Panc1 (cell line): ENCODE data around the gene RHEB. TPM values are rescaled to one million over a fixed set of nuclear protein-coding genes. Genes with fewer than 3 reads are reported as not detected.

Experiments used
- ATAC-seq: fragments of 200-7000 bp; cut with Tn5 transposase; 2 replicates; pipeline ENCODE4 v1.9.1; 2020; ENCODE audit warnings: mild to moderate bottlenecking, moderate library complexity
- BruUV-seq: library from RNA; stranded (reverse); fragments of 400-500 nt; replicated peaks from 2 replicates; lab custom pipeline; 2021; lab: Mats Ljungman, UMichigan
- CTCF ChIA-PET: fragments of 300-600 bp; sonication (Branson Sonifier 250); formaldehyde crosslinking; loops from one replicate; lab custom pipeline; 2022; ENCODE audit warnings: antibody characterized with exemption; lab: Charles Lee
- POLR2A ChIA-PET: fragments of 300-600 bp; sonication (Branson Sonifier 250); formaldehyde crosslinking; loops from one replicate; lab custom pipeline; 2022; ENCODE audit warnings: antibody characterized with exemption; lab: Charles Lee
- DNase-seq: peaks from one replicate; pipeline ENCODE4 v3.0.0-alpha.2; 2010; ENCODE audit warnings: low read depth, low spot score
- H3K27ac ChIP-seq: 2 replicates; pipeline ENCODE4 v1.5.1; 2011; ENCODE audit warnings: mild to moderate bottlenecking, low read length, inconsistent platforms
- H3K27me3 ChIP-seq: fragments of 200-500 bp; sonication (Bioruptor generic); 2 replicates; pipeline ENCODE4 v1.6.0; 2014; ENCODE audit warnings: low read length, inconsistent platforms; ENCODE audit not compliant: control insufficient read depth, insufficient read depth
- H3K36me3 ChIP-seq: fragments of 200-500 bp; sonication (Bioruptor generic); 2 replicates; pipeline ENCODE4 v1.5.1; 2014; ENCODE audit warnings: inconsistent platforms, mild to moderate bottlenecking, low read length, moderate library complexity; ENCODE audit not compliant: control insufficient read depth, insufficient read depth
- H3K4me1 ChIP-seq: 2 replicates; pipeline ENCODE4 v1.5.1; 2011; ENCODE audit warnings: inconsistent platforms, mild to moderate bottlenecking, low read length, moderate library complexity; ENCODE audit not compliant: control insufficient read depth, insufficient read depth
- H3K4me3 ChIP-seq, 2 experiments: 2 replicates each; pipeline ENCODE4 v1.5.1; 2011 to 2012; ENCODE audit warnings: low read depth in 2 of 2, low read length in 2 of 2, mild to moderate bottlenecking in 2 of 2, inconsistent platforms in 1 of 2, moderate library complexity in 1 of 2
- H3K9me3 ChIP-seq: fragments of 200-500 bp; sonication (Bioruptor generic); 2 replicates; pipeline ENCODE4 v1.5.1; 2014; ENCODE audit warnings: low read depth, mild to moderate bottlenecking, inconsistent platforms, low read length, moderate library complexity; ENCODE audit not compliant: control insufficient read depth, insufficient read depth
- CTCF ChIP-seq: fragments of 450-650 bp; IDR thresholded peaks from 2 replicates; pipeline ENCODE4 v1.5.1; 2017; ENCODE audit warnings: mild to moderate bottlenecking
- POLR2AphosphoS5 ChIP-seq: IDR thresholded peaks from 2 replicates; pipeline ENCODE4 v1.6.1; 2012; ENCODE audit warnings: mild to moderate bottlenecking, low read depth, low read length, moderate library complexity
- REST ChIP-seq, 2 experiments: IDR thresholded peaks; 2 replicates each; pipeline ENCODE4 v1.6.1; 2011 to 2012; ENCODE audit warnings: low read depth in 2 of 2, control low read depth in 1 of 2, low read length in 1 of 2, mild to moderate bottlenecking in 1 of 2, moderate library complexity in 1 of 2; ENCODE audit not compliant: insufficient read depth in 1 of 2
- SIN3A ChIP-seq: IDR thresholded peaks from 2 replicates; pipeline ENCODE4 v1.6.1; 2012; ENCODE audit warnings: low read depth, mild to moderate bottlenecking, low read length, moderate library complexity, borderline replicate concordance; ENCODE audit not compliant: insufficient read depth
- TCF7L2 ChIP-seq: IDR thresholded peaks from 2 replicates; pipeline ENCODE4 v1.6.1; 2011; ENCODE audit warnings: mild to moderate bottlenecking, low read depth, low read length, inconsistent platforms
- in situ Hi-C: cut with HindIII; loops from 2 replicates; pipeline ENCODE4 v1.10.0; 2016; ENCODE audit warnings: low sequenced_read_pairs, low pct_unique_long_range_greater_than_20kb
- intact Hi-C: fragments of 100-400 bp; cut with micrococcal nuclease; formaldehyde crosslinking; loops from one replicate; pipeline ENCODE4 v1.10.0; 2022; ENCODE audit not compliant: unreplicated experiment
- total RNA-seq: library from RNA; stranded (reverse); gene quantifications from one replicate; pipeline ENCODE4 v1.2.1, GENCODE V29; 2021; ENCODE audit not compliant: unreplicated experiment

Gene RHEB
- total RNA-seq, 1 experiment from 2014 or later, result 259 TPM

GRCh38 chr7:151462306-151462779, 57.4 kb downstream of the RHEB start:
- in situ Hi-C loops, result no loop called here

GRCh38 chr7:151461942-151462230, 57.8 kb downstream of the RHEB start:
- H3K36me3 ChIP-seq, result peaks cover 7% of the 10 kb centered on the region
- no peaks in the 10 kb centered on the region for H3K9me3 ChIP-seq
- peaks cover 50% of the 10 kb centered on the region for H3K4me1 ChIP-seq
- DNase-seq (no peak), ATAC-seq (peak; percentile 12)
- TF ChIP-seq CTCF (no peak; the same call in 1 of the 2 replicates), TCF7L2 (no peak), REST (IDR thresholded peaks at IDR 0.05; ENCODE audit: insufficient read depth in 1 of 2, low read depth in 2 of 2, low read length in 1 of 2) (no peak), SIN3A (no peak), POLR2AphosphoS5 (no peak)
- no TSS peak for BruUV-seq
- no peak overlapping the region for H3K4me3 ChIP-seq
- POLR2A ChIA-PET, result interaction anchor here (0.9 kb wide), 1 partner anchor 58 kb away, joined by 4 read pairs; the partner anchor contains the start of gene RHEB
- peak overlapping the region; percentile 98 for H3K27ac ChIP-seq
- in situ Hi-C loops, result no loop called here
- intact Hi-C loops, result loop anchor here (5.0 kb wide), 1 partner anchor 55 kb away; the partner anchor contains the start of gene RHEB
- CTCF ChIA-PET, result interaction anchor here (0.5 kb wide), 1 partner anchor 147 kb away, joined by 5 read pairs; no protein-coding TSS in a partner anchor
- H3K27me3 ChIP-seq, result no peaks in the 10 kb centered on the region

More at GRCh38 chr7:151462306-151462779, 57.4 kb downstream of the RHEB start:
- peak; percentile 25 for ATAC-seq
- POLR2A ChIA-PET, result interaction anchor here (0.9 kb wide), 1 partner anchor 58 kb away, joined by 4 read pairs; the partner anchor contains the start of gene RHEB
- no TSS peak for BruUV-seq
- H3K4me1 ChIP-seq, result peaks cover 50% of the 10 kb centered on the region
- H3K27ac ChIP-seq, result peak overlapping the region; percentile 98
- no peaks in the 10 kb centered on the region for H3K27me3 ChIP-seq
- CTCF ChIA-PET, result no interaction called here
- no peak for DNase-seq
- no peak for TF ChIP-seq REST (IDR thresholded peaks at IDR 0.05; ENCODE audit: insufficient read depth in 1 of 2, low read depth in 2 of 2, low read length in 1 of 2)
- peak; percentile 96 for TF ChIP-seq TCF7L2
- TF ChIP-seq POLR2AphosphoS5, result peak; percentile 53; the same call in 1 of the 2 replicates
- 0 out of 2 replicates have a peak, but pooled peaks have one; percentile 33 for TF ChIP-seq SIN3A
- no peak for TF ChIP-seq CTCF
- no peak overlapping the region for H3K4me3 ChIP-seq
- intact Hi-C loops, result loop anchor here (5.0 kb wide), 1 partner anchor 55 kb away; the partner anchor contains the start of gene RHEB
- H3K9me3 ChIP-seq, result no peaks in the 10 kb centered on the region
- peaks cover 9% of the 10 kb centered on the region for H3K36me3 ChIP-seq
